Epithelial cell of proximal tubule (primary cell): Measurements from ENCODE around the gene MAP3K12. TPM values are rescaled to one million over a fixed set of nuclear protein-coding genes. Genes with fewer than 3 reads are reported as not detected.

ENCODE experiments used
- DNase-seq: peaks from one replicate; pipeline ENCODE4 v3.0.0-alpha.2; 2011; ENCODE audit warnings: low read depth
- H3K4me3 ChIP-seq: 2 replicates; pipeline ENCODE4 v1.5.1; 2011; ENCODE audit warnings: low read depth, mild to moderate bottlenecking, low read length
- total RNA-seq: library from RNA; depleted of rRNA; stranded (reverse); fragments of >200 nt; gene quantifications from 2 replicates; pipeline ENCODE4 v1.2.3, GENCODE V29; 2015
- TF ChIP-seq, protein P1 (sequence below): conservative IDR thresholded peaks from 2 replicates; pipeline ENCODE4 v1.5.1; 2012; ENCODE audit warnings: low read depth, mild to moderate bottlenecking, low read length

MAP3K12 gene
- total RNA-seq, 1 donor from 2014 or later, result 16.7 TPM

DNA sequence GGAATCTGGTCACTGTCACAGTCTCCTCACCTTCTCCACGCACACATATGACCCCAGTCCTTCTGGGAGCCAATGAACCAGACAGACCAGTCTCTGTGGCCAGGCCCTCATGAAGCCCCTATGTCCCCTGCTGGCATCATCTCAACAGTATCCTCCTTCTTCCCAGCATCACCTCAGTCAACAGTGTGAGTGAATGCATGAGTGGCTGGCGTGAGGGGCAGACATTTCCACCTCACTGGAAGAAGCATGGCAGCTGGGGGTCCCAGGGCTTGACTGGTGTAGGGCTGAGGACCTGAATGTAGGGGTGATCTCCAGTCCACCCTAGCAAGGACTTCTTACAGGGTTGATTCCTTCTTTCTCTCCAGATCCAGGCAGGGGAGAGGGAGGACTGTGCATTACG lies 1.8 kb downstream of the MAP3K12 start:
- TF ChIP-seq, protein P1, sequence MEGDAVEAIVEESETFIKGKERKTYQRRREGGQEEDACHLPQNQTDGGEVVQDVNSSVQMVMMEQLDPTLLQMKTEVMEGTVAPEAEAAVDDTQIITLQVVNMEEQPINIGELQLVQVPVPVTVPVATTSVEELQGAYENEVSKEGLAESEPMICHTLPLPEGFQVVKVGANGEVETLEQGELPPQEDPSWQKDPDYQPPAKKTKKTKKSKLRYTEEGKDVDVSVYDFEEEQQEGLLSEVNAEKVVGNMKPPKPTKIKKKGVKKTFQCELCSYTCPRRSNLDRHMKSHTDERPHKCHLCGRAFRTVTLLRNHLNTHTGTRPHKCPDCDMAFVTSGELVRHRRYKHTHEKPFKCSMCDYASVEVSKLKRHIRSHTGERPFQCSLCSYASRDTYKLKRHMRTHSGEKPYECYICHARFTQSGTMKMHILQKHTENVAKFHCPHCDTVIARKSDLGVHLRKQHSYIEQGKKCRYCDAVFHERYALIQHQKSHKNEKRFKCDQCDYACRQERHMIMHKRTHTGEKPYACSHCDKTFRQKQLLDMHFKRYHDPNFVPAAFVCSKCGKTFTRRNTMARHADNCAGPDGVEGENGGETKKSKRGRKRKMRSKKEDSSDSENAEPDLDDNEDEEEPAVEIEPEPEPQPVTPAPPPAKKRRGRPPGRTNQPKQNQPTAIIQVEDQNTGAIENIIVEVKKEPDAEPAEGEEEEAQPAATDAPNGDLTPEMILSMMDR, result no peak
- no peak overlapping the region for H3K4me3 ChIP-seq

DNA sequence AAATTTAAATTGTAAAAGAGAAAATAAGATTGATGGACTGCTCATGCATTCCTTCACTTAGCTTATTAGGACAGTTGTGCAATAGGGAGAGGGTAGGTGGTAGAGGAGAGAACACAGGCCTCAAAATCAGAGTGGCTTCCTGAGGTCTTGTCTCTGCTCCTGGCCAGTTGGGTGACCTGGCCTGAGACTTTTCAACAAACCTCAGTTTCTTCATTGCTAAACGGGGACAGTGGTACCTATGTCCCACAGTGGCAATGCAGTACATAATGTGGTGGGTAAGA lies 2.6 kb downstream of the MAP3K12 start:
- TF ChIP-seq, protein P1, result no peak
- no peak for DNase-seq
- peak overlapping the region; percentile 28 for H3K4me3 ChIP-seq

More for the DNA sequence above, 1.8 kb downstream of the MAP3K12 start:
- no peak for DNase-seq

DNA sequence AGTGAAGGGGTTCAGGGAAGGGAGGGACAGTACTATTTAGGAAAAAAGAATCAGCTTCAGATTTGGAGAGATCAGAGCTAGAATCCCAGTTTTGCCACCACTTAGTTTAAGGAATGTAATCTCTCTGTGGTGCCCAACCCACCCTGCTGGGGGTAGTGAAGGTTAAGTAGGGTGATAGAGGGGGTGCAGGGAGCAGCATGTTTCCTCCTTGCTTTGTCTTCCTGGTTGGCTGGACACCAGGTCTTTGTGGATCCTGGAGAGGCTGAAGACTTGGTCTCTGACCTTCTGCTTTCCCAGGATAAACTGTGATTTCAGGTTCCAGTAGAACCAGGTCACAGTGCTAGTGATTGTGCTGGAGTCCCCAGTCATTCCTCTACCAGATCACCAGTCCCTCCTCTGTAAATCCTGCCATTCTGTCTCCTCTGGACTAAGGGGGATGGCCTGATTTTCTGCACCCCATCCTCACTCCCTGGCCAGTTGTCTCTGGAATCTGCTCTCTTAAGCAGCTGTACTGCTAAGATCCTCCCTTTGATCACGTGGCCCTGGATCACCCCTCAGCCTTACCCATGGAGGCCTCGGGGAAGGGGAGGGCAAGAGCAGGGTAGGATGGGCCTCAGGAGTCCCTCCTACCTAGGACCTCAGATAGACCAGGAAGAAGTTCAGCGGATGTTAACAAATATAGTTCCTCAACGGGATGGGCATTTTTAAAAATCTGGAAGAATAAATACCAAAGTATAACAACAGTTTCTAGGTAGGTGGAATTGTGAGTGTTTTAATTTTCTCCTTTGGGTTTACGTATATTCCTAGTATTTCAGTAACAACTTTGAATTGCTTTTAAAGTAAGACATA lies 3.1 kb downstream of the MAP3K12 start:
- peak overlapping the region; percentile 28 for H3K4me3 ChIP-seq
- TF ChIP-seq, protein P1, result no peak
- DNase-seq, result no peak

DNA sequence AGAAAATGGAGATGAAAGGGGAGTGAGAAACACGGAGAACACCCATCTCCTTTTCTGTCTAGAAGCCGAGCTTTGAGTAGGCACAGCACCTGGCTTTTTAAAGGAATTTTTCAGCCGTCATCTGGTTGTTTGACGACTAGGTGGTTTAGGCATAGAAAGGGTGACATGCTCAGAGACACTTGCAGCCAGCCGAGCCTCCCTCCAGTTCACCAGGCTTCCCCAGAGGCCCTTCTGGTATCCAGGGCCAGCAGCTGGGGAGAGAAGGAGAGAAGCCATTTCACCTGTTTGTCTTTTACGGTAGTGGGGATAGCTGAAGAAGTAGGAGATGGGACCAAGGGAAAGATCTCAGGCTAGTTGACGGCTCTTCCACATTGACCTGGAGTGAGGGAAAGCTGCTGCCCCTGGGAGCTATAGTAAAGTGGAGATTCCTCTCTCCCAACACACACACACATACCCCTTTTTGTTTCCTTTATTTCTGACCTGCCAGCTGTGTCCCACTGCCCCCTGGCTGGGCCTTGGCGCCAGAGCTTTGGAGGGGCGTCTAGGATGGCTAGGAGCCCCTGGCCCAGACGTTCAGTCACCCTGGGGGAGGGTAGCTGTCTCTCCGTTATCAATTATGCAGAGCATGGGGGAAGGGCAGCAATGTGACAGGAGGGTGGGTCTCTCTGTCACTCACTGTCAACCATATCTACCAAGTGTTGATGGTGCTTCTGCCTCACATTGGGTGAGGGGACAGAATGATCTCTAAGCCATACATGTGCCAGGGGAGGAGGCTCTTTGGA lies 5.5 kb downstream of the MAP3K12 start:
- TF ChIP-seq, protein P1, result no peak
- H3K4me3 ChIP-seq, result peak overlapping the region; percentile 57
- no peak for DNase-seq

DNA sequence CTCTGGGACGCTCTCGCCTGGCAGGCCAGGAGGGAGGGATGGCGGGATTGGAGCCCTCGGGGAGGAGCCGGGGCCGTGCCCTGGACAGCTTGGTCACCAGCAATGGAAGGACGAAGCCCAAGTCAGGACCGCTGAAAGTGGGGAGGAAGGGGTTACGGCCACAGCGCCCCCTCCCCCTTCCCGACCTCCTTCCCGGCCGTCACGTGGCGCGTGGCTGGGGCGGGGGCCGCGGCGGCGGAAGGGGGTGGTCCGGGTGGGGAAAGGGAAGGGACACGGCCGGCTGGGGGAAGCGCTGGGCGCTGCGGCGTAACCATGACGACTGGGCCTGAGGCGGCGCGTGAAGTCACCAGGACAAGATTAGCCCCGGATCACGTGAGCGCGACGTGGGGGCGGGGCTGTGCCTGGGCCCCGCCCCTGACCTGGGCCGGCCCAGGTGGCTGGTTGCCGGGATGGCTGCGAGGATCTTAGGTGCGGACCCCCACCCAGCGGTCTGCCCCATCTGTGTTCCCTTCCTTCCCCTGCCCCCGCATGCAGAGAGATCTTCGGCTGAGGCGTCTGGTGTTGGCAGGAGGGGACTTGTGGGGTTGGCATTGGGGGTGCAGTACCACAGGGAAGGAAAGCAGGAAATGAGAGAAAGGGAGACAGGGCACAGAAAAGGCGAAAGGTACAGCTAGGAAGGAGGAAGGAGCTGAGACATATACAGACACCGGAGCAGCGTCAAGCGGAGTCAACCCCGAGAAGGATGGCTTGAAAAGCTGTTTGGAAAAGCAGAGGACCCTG lies 6.2 kb downstream of the MAP3K12 start:
- DNase-seq, result no peak
- TF ChIP-seq, protein P1, result no peak
- peak overlapping the region; percentile 57 for H3K4me3 ChIP-seq

DNA sequence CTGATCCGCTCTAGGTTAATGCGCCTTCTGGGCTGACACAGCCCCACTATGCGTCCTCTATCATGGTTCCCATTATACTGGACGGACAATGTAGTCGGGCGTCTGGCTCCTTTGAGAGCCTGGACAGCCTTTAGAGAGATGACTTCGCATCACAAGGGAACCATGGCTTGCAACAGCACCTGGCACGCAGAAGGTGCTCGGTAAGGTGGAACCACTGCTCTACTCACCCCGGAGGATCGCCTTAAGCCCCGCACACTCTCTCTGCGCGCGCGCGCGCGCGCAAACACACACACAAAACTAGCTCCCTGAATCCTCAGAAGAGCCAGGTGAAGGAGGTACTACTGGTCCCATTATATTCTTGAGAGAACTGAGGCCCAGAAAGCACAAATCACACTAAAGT lies 7.1 kb downstream of the MAP3K12 start:
- peak overlapping the region; percentile 57 for H3K4me3 ChIP-seq
- TF ChIP-seq, protein P1, result no peak
- no peak for DNase-seq
